NCI-H1694 (cell line): ENCODE results near the gene CDC25B.
"Not testable (repeated sequence)": the region's sequence is repeated elsewhere in the genome, so short reads cannot be mapped to it uniquely, and the experiment has no call there.

ENCODE experiments used
- DNase-seq: peaks from one replicate; lab custom pipeline; 2025; lab: John Stamatoyannopoulos, UW

The CDC25B gene

GRCh38 chr20:3785240-3786125, 10.6 kb upstream of the CDC25B start:
- no peak for DNase-seq

GRCh38 chr20:3786126-3786484, 10.0 kb upstream of the CDC25B start:
- no peak for DNase-seq

GRCh38 chr20:3786665-3787323, 9.3 kb upstream of the CDC25B start, which contains the start of gene CENPB:
CENPB (minus strand) TSS chr20:3786740; CDS start chr20:3786483, 257 bp downstream.
- peak; percentile 71 for DNase-seq

GRCh38 chr20:3787324-3788014, 8.6 kb upstream of the CDC25B start:
- no peak for DNase-seq

GRCh38 chr20:3788685-3789155, 7.4 kb upstream of the CDC25B start:
- no peak for DNase-seq

GRCh38 chr20:3789201-3789600, 6.9 kb upstream of the CDC25B start:
- not testable (repeated sequence) for DNase-seq

GRCh38 chr20:3794168-3794567, 1.9 kb upstream of the CDC25B start:
- DNase-seq: not testable (repeated sequence)

GRCh38 chr20:3794701-3795420, 1.2 kb upstream of the CDC25B start:
- DNase-seq: no peak

- no peak for DNase-seq
These were observed 541 bp downstream of the CDC25B start for GRCh38 chr20:3796477-3797225.

- no peak for DNase-seq
These were observed 1.1 kb downstream of the CDC25B start for GRCh38 chr20:3797226-3797545.

- no peak for DNase-seq
These were observed 1.7 kb downstream of the CDC25B start for GRCh38 chr20:3797592-3798372.

- DNase-seq: no peak
These were observed 2.3 kb downstream of the CDC25B start for GRCh38 chr20:3798373-3798768.

GRCh38 chr20:3798908-3799248, 2.8 kb downstream of the CDC25B start:
- DNase-seq: no peak

- DNase-seq: no peak
These were observed 4.3 kb downstream of the CDC25B start for GRCh38 chr20:3800256-3800877.

GRCh38 chr20:3800878-3801260, 4.8 kb downstream of the CDC25B start:
- DNase-seq: no peak

- DNase-seq: no peak
These were observed 5.2 kb downstream of the CDC25B start for GRCh38 chr20:3801299-3801698.

- no peak for DNase-seq
These were observed 5.7 kb downstream of the CDC25B start for GRCh38 chr20:3801846-3802245.

GRCh38 chr20:3802524-3803239, 6.6 kb downstream of the CDC25B start:
- DNase-seq: no peak

GRCh38 chr20:3803289-3803688, 7.2 kb downstream of the CDC25B start:
- no peak for DNase-seq

GRCh38 chr20:3803854-3804253, 7.7 kb downstream of the CDC25B start:
- no peak for DNase-seq
